Astrocyte of the hippocampus (primary cell): Measurements from ENCODE around the gene ANKRD13C.
A peak's percentile ranks its signal among the peaks of the same experiment; 100 is the strongest.
"Not testable (repeated sequence)": the region's sequence is repeated elsewhere in the genome, so short reads cannot be mapped to it uniquely, and the experiment has no call there.

Experiments used
- DNase-seq: peaks from one replicate; pipeline ENCODE4 v3.0.0; 2011; ENCODE audit warnings: low read depth, low spot score

ANKRD13C gene

GRCh38 chr1:70354332-70355110 is at the start of gene ANKRD13C:
ANKRD13C (minus strand) TSS chr1:70354722; CDS start chr1:70354408, 314 bp downstream.
- peak; percentile 98 for DNase-seq

- no peak for DNase-seq
These were observed 49.2 kb upstream of the ANKRD13C start for GRCh38 chr1:70403759-70404158.

GRCh38 chr1:70401974-70402373 is 47.5 kb upstream of the ANKRD13C start:
- DNase-seq, result no peak

- no peak for DNase-seq
These were observed 45.8 kb upstream of the ANKRD13C start for GRCh38 chr1:70400335-70400734.

GRCh38 chr1:70397013-70397412 is 42.5 kb upstream of the ANKRD13C start:
- no peak for DNase-seq

GRCh38 chr1:70396607-70397006 is 42.1 kb upstream of the ANKRD13C start:
- DNase-seq, result no peak

- no peak for DNase-seq
These were observed 38.1 kb upstream of the ANKRD13C start for GRCh38 chr1:70392626-70393025.

- no peak for DNase-seq
These were observed 33.0 kb upstream of the ANKRD13C start for GRCh38 chr1:70387507-70387906.

- DNase-seq, result no peak
These were observed 31.6 kb upstream of the ANKRD13C start for GRCh38 chr1:70386121-70386520.

- no peak for DNase-seq
These were observed 31.0 kb upstream of the ANKRD13C start for GRCh38 chr1:70385477-70385876.

- no peak for DNase-seq
These were observed 30.0 kb upstream of the ANKRD13C start for GRCh38 chr1:70384542-70384941.

GRCh38 chr1:70383483-70383882 is 29.0 kb upstream of the ANKRD13C start:
- no peak for DNase-seq

GRCh38 chr1:70382682-70383081 is 28.2 kb upstream of the ANKRD13C start:
- DNase-seq, result no peak

- DNase-seq, result no peak
These were observed 21.7 kb upstream of the ANKRD13C start for GRCh38 chr1:70376196-70376595.

GRCh38 chr1:70373580-70373979 is 19.1 kb upstream of the ANKRD13C start:
- peak; percentile 31 for DNase-seq

- no peak for DNase-seq
These were observed 17.9 kb upstream of the ANKRD13C start for GRCh38 chr1:70372426-70372825.

GRCh38 chr1:70371586-70371985 is 17.1 kb upstream of the ANKRD13C start:
- DNase-seq, result not testable (repeated sequence)

- DNase-seq, result not testable (repeated sequence)
These were observed 12.9 kb upstream of the ANKRD13C start for GRCh38 chr1:70367397-70367796.

GRCh38 chr1:70366997-70367396 is 12.5 kb upstream of the ANKRD13C start:
- DNase-seq, result not testable (repeated sequence)

- not testable (repeated sequence) for DNase-seq
These were observed 12.0 kb upstream of the ANKRD13C start for GRCh38 chr1:70366425-70366952.

- DNase-seq, result no peak
These were observed 9.9 kb upstream of the ANKRD13C start for GRCh38 chr1:70364439-70364838.

GRCh38 chr1:70361727-70362398 is 7.3 kb upstream of the ANKRD13C start:
- peak; percentile 50 for DNase-seq

- no peak for DNase-seq
These were observed 5.8 kb upstream of the ANKRD13C start for GRCh38 chr1:70360321-70360720.
